Stimulated activated CD8-positive, alpha-beta memory T cell treated with anti-CD3 and anti-CD28 coated beads, Interleukin-4, amount 100 ng/mL, for 24 hours (primary cell): ENCODE measurements around the gene NFIB.

Source experiments
- DNase-seq: peaks from one replicate; pipeline ENCODE4 v3.0.0-alpha.2; 2020; ENCODE audit warnings: low read depth

Gene NFIB

GRCh38 chr9:14147738-14148137, 166.2 kb downstream of the NFIB start:
- no peak for DNase-seq

GRCh38 chr9:14146201-14146874, 167.6 kb downstream of the NFIB start:
- DNase-seq, result no peak

GRCh38 chr9:14144215-14144614, 169.7 kb downstream of the NFIB start:
- DNase-seq, result no peak

DNA sequence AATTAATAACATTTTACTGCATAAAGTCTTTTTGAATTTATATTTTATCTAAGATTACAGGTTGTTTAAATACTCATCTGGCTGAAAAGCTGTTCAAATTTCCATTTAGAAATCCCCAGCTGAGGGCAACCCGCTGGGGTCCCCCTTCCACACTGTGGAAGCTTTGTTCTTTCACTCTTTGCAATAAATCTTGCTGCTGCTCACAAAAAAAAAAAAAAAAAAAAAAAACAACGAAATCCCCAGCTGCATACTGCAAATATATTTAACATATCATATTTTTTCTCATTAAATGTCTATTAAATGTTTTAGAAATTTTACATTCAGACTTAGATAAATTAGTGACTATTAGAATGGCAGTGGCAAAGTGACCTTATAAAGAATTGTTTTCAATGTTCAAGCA, 172.2 kb downstream of the NFIB start:
- DNase-seq, result no peak

DNA sequence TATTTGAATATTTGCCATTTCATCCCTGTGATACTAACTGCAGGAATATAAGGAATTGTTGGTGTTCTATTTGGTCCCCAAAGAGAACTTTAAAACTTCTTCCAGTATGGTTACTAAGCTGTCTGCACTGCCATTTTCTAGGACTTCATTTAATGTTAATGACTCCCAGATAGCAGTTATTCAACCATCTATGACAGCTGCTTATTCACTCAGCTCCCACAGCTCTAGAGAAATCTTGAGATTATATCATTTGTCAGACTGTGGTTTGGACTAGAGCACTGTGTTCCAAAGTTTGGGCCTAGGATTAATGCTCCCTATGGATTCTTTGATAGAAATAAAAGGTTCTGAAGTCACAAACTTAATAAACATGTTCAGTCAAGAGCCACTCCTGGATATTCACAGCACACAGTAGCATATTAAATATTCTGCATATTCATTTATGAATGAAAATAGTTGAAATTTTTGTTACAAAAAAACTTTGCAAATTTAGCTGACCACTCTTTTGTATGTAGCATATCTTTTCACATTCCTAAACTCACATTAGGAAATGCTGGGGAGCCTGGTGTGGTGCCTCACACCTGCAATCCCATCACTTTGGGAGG, 173.7 kb downstream of the NFIB start:
- no peak for DNase-seq

- DNase-seq, result no peak
Observed at GRCh38 chr9:14139287-14139686, 174.7 kb downstream of the NFIB start.

GRCh38 chr9:14136646-14137370, 177.1 kb downstream of the NFIB start:
- no peak for DNase-seq

- no peak for DNase-seq
Observed at GRCh38 chr9:14136047-14136635, 177.8 kb downstream of the NFIB start.

- DNase-seq, result no peak
Observed at GRCh38 chr9:14135421-14135820, 178.5 kb downstream of the NFIB start.

GRCh38 chr9:14133394-14133793, 180.5 kb downstream of the NFIB start:
- DNase-seq, result no peak

DNA sequence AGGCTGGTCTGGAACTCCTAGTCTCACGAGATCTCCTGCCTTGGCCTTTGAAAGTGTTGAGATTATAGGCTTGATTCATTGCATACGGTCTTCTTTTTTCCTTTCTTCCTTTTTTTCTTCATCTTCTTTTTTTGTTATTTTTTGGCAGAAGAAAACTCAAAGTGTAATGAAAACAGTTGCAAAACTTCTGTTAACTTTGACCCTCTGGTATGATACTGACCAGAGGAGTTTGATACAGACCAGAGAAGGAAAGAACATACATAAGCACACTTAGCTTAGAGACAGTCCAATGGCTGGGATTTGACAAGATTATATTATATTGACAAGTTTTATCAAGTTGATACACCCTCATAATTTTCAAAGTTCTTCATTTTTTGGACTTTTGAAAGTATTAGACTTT, 181.2 kb downstream of the NFIB start:
- DNase-seq, result no peak

DNA sequence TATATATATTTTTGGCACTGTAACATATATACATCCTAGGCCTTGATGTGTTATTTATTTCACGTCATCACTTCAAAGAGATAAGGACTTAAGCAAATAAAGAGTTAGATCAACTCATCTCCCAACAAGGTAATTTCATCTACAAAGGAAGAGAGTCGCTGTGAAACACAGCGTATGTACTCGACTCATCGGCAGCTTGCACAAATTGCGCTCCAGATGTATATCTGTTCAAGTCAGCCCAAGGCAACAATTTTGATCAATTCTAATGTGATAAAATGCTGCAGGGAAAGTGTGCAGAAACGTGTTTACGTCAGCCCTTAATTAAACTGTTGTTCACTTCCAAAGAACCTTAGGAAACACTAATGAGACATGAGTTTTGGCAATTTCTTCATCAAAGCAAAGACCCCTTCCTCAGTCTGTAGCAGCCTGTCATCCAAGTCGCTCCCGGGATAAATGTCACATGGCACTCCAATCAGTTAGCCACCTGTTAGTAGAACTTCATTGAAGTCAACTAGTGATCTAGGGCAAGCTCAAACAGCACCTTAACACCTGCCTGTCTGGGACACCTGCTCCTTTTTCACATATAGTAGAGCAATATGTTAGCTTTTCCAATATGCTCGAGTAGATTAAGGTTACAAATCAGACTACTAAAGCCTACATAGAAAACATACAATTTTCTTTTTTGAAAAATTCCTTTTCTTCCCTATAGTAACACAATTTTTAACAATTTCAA, 182.4 kb downstream of the NFIB start:
- DNase-seq, result no peak

- no peak for DNase-seq
Observed at GRCh38 chr9:14127656-14128055, 186.3 kb downstream of the NFIB start.

DNA sequence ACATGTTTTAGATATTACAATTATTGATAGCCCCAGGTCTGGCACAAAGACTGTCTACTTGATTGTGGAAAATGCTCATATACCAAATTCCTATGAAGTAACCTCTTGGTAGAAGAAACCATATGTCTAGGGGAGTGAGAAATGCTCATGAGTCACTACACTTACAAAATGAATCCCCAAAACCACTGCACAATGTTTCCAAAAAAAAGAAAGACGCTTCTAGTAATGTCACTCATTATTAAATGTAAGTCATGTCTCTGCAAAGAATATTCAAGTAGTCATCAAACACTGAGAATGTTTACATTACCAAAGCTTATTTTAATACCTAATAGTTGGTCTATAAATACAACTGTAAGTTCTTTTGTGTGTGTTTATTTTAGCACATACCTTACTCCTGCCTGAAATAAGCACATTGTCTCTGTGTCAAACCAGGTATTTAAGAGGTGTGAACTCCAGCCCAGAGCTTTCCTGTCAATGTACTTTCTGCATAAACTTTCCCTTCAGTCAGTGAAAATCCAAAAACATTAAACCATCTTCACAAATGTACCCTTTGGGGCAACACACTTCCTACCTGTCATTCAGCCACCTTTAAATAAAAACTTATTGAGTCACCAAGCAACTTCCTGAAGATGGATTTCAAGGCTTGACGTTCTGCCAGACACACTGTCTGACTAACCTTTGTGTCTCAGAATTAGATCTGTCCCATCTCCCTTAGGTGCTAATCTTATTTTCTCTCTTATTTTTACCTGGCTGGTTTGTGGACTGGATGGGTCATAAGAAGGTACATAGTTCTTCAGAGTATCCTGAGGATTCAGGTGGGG, 194.0 kb downstream of the NFIB start:
- DNase-seq, result no peak

DNA sequence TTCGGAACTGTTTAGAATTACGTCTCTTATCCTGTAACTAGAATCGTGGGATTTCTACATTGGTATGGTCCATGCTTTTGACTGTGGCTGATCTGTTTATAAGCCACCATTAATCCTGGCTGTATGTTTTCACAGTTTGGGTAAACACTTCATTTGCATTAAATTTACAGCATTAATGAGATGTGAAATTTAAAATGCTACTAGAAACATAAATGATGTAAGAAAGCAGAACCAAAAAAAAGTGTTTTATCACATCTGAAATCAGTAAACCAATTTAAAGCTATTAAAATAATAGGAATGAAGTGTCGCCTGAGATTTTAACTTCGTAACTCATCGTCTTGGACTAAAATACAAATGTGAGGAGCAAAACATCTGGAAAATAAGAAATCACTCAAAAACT, 201.7 kb downstream of the NFIB start:
- no peak for DNase-seq

DNA sequence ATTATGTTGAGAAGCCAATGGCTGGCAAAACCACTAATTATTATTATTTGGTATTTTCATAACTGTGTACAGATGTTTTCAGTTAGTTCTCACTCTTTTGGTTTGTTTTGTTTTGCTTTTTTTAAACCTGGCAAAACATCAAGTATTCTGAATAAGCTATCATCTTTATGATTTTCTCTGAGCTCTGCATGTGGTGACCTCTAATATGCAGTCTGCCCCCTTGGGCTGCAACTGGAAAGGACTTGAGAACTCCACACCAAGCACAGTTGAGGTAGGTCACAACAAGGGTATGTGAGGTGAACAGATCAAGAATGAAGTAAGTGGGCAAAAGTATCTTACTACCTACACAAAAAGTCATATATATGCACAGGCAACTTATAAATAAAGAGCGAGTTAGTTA, 202.2 kb downstream of the NFIB start:
- no peak for DNase-seq

DNA sequence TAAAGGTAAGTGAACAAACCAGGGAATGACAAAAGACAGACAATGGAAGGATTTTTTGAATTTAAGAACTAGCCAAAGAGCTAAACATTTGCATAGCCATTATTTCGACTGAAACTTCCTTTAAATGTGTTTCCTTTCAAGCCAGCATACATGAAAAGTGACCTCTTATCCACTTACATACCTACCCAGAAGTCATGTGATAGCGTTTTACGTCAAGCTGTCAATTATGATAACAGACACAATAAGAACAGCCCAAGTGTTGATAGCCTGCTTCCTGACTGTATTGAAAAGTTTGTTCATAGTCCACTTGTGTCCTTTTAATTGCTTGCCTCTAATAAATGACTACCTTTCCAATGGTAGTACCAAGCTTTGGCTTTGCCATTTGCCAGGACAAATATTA, 206.0 kb downstream of the NFIB start:
- DNase-seq, result no peak

GRCh38 chr9:14107495-14107894, 206.4 kb downstream of the NFIB start:
- DNase-seq, result no peak

DNA sequence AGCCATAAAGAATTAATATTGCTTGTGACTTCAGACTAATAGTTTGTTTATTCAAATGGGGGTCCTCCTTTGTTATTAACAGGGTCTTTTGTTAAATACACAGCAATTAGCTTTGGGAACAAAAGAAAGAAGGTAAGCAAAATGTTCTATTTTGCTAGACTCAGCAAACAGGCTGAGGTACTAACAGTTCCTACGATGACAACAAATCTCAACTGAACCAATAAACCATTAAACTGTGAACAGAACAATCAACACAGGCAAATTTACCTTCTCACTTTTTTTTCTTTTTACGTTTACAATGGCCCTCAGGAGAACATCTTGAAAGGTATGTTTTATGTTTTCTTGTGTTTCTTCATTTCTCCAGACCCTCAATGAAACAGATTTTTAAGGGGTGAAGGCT, 207.2 kb downstream of the NFIB start:
- DNase-seq, result no peak

DNA sequence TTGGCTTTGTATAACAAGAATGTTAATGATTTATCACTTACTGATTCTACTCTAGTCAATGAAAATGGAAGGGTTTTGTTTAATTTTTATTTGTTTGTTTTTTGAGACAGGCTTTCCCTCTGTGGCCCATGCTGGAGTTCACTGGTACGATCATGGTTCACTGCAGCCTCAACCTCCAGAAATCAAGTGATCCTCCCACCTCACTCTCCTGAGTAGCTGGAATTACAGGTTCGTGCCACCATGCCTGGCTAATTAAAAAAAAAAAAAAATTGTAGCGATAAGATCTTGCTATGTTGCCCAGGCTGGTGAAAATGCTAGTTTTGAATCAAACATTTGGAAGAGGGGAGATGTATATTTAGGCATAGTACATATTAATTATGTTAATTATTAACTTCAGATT, 209.4 kb downstream of the NFIB start:
- DNase-seq, result no peak

- DNase-seq, result no peak
Observed at GRCh38 chr9:14103115-14103514, 210.8 kb downstream of the NFIB start.

- no peak for DNase-seq
Observed at GRCh38 chr9:14099737-14100136, 214.2 kb downstream of the NFIB start.
